ENCODE results near the gene KAT5.

GRCh38 chr11:65695459-65696241 lies 16.4 kb upstream of the KAT5 start:
- TF ChIP-seq EP300 (IDR thresholded peaks at IDR 0.05; ENCODE audit: borderline replicate concordance) = peak; percentile 73; the same call in 1 of the 2 replicates
- peak; percentile 57; the same call in 1 of the 2 replicates for TF ChIP-seq MAX (IDR thresholded peaks at IDR 0.05)
- no peak for TF ChIP-seq RAD21 (IDR thresholded peaks at IDR 0.05; ENCODE audit: low read depth)
- no peak for TF ChIP-seq ZBTB7A (IDR thresholded peaks at IDR 0.05; ENCODE audit: low read depth)
- no peak for TF ChIP-seq FOXM1 (IDR thresholded peaks at IDR 0.05; ENCODE audit: borderline replicate concordance, low read depth)
- no peak for TF ChIP-seq REST (IDR thresholded peaks at IDR 0.05; ENCODE audit: low read depth)
- TF ChIP-seq USF1 (IDR thresholded peaks at IDR 0.05) = no peak
- no peak for TF ChIP-seq EGR1 (IDR thresholded peaks at IDR 0.05)
- TF ChIP-seq TAF1 (IDR thresholded peaks at IDR 0.05; ENCODE audit: low read depth) = no peak
- TF ChIP-seq NFIC (IDR thresholded peaks at IDR 0.05) = peak; percentile 99
- peak; percentile 17; the same call in 1 of the 2 replicates for TF ChIP-seq CEBPB (IDR thresholded peaks at IDR 0.05)
- TF ChIP-seq YY1 (IDR thresholded peaks at IDR 0.05; ENCODE audit: low read depth) = no peak
- TF ChIP-seq CREB1 (IDR thresholded peaks at IDR 0.05; ENCODE audit: low read depth) = no peak
- peak; percentile 90 for TF ChIP-seq TCF12 (IDR thresholded peaks at IDR 0.05; ENCODE audit: low read depth)
